NK-92 (cell line): ENCODE measurements around the gene FCGR2B.
"Not testable (repeated sequence)": the region's sequence is repeated elsewhere in the genome, so short reads cannot be mapped to it uniquely, and the experiment has no call there.

Experiments
- DNase-seq: peaks from one replicate; lab custom pipeline; 2025; ENCODE audit not compliant: unreplicated experiment; lab: John Stamatoyannopoulos, UW

FCGR2B gene

GRCh38 chr1:161705537-161705936 is 42.6 kb downstream of the FCGR2B start:
- no peak for DNase-seq

GRCh38 chr1:161706113-161706481 is 43.2 kb downstream of the FCGR2B start:
- DNase-seq, result no peak

- DNase-seq, result no peak
These were observed 43.8 kb downstream of the FCGR2B start, which contains the start of gene FCRLA for GRCh38 chr1:161706482-161707347. Gene FCRLA (plus strand): TSS chr1:161707229. CDS start chr1:161707265, 36 bp downstream.

- no peak for DNase-seq
These were observed 44.6 kb downstream of the FCGR2B start for GRCh38 chr1:161707503-161707902.

GRCh38 chr1:161709373-161709772 is 46.4 kb downstream of the FCGR2B start:
- no peak for DNase-seq

GRCh38 chr1:161710560-161710959 is 47.6 kb downstream of the FCGR2B start:
- DNase-seq, result no peak

- DNase-seq, result no peak
These were observed 55.8 kb downstream of the FCGR2B start for GRCh38 chr1:161718559-161719324.

GRCh38 chr1:161719325-161719611 is 56.3 kb downstream of the FCGR2B start:
- no peak for DNase-seq

- DNase-seq, result no peak
These were observed 57.5 kb downstream of the FCGR2B start for GRCh38 chr1:161720422-161720821.

GRCh38 chr1:161720956-161721737 is 58.2 kb downstream of the FCGR2B start, which contains the start of gene FCRLB:
Gene FCRLB (plus strand): TSS chr1:161721544. CDS start chr1:161722673, 1,129 bp downstream.
- DNase-seq, result no peak

- no peak for DNase-seq
These were observed 58.9 kb downstream of the FCGR2B start for GRCh38 chr1:161721738-161722343.

- DNase-seq, result no peak
These were observed 59.5 kb downstream of the FCGR2B start for GRCh38 chr1:161722406-161722805.

GRCh38 chr1:161723459-161724141 is 60.7 kb downstream of the FCGR2B start:
- no peak for DNase-seq

- not testable (repeated sequence) for DNase-seq
These were observed 62.4 kb downstream of the FCGR2B start for GRCh38 chr1:161725258-161725907.

GRCh38 chr1:161725908-161726472 is 63.0 kb downstream of the FCGR2B start:
- no peak for DNase-seq

- DNase-seq, result no peak
These were observed 63.7 kb downstream of the FCGR2B start for GRCh38 chr1:161726473-161727255.

GRCh38 chr1:161727256-161727924 is 64.4 kb downstream of the FCGR2B start:
- no peak for DNase-seq
